HG02973 (cell line): ENCODE measurements around the gene USP7.
"Not testable (repeated sequence)": the region's sequence is repeated elsewhere in the genome, so short reads cannot be mapped to it uniquely, and the experiment has no call there.

Source experiments
- ATAC-seq: cut with Tn5 transposase; IDR thresholded peaks from one replicate; pipeline ENCODE4 v1.9.1; 2021; ENCODE audit warnings: moderate library complexity; ENCODE audit not compliant: unreplicated experiment

The USP7 gene

GRCh38 chr16:8882725-8883377 lies 80.9 kb downstream of the USP7 start:
- no peak for ATAC-seq

GRCh38 chr16:8882041-8882617 lies 81.6 kb downstream of the USP7 start, which contains the start of gene LITAFD:
TSS of gene LITAFD (plus strand) at chr16:8882351. CDS start at chr16:8884356, 2,005 bp downstream.
- ATAC-seq = no peak

- ATAC-seq = no peak
These were observed 82.7 kb downstream of the USP7 start for GRCh38 chr16:8880839-8881510.

- ATAC-seq = no peak
These were observed 85.2 kb downstream of the USP7 start for GRCh38 chr16:8878523-8878911.

- ATAC-seq = no peak
These were observed 85.7 kb downstream of the USP7 start for GRCh38 chr16:8877894-8878522.

- ATAC-seq = not testable (repeated sequence)
These were observed 88.4 kb downstream of the USP7 start for GRCh38 chr16:8875317-8875716.

GRCh38 chr16:8874388-8874787 lies 89.3 kb downstream of the USP7 start:
- ATAC-seq = no peak

- ATAC-seq = not testable (repeated sequence)
These were observed 89.9 kb downstream of the USP7 start for GRCh38 chr16:8873866-8874195.

GRCh38 chr16:8872967-8873865 lies 90.5 kb downstream of the USP7 start:
- ATAC-seq = no peak

- no peak for ATAC-seq
These were observed 91.6 kb downstream of the USP7 start for GRCh38 chr16:8872071-8872470.

GRCh38 chr16:8869988-8870241 lies 93.8 kb downstream of the USP7 start:
- not testable (repeated sequence) for ATAC-seq

- ATAC-seq = no peak
These were observed 94.3 kb downstream of the USP7 start for GRCh38 chr16:8869212-8869987.

- ATAC-seq = peak; percentile 59
These were observed 95.1 kb downstream of the USP7 start, which contains the start of gene CARHSP1 for GRCh38 chr16:8868416-8869211. TSS of gene CARHSP1 (minus strand) at chr16:8869006. CDS start at chr16:8859328, 9,678 bp downstream.

GRCh38 chr16:8867932-8868415 lies 95.7 kb downstream of the USP7 start:
- ATAC-seq = no peak

- ATAC-seq = no peak
These were observed 96.3 kb downstream of the USP7 start for GRCh38 chr16:8867216-8867931.

- no peak for ATAC-seq
These were observed 96.9 kb downstream of the USP7 start for GRCh38 chr16:8866884-8867215.

- no peak for ATAC-seq
These were observed 97.4 kb downstream of the USP7 start for GRCh38 chr16:8866118-8866883.
